Right hindlimb (tissue), 1 donor: ENCODE results near the gene CDC37L1.
"Not testable (repeated sequence)": the region's sequence is repeated elsewhere in the genome, so short reads cannot be mapped to it uniquely, and the experiment has no call there.

Experiments
- DNase-seq: peaks from one replicate; pipeline ENCODE4 v3.0.0-alpha.2; 2018

The CDC37L1 gene

GRCh38 chr9:4716163-4716562 lies 36.8 kb downstream of the CDC37L1 start:
- DNase-seq: no peak

GRCh38 chr9:4717815-4718214 lies 38.4 kb downstream of the CDC37L1 start:
- DNase-seq: no peak

DNA sequence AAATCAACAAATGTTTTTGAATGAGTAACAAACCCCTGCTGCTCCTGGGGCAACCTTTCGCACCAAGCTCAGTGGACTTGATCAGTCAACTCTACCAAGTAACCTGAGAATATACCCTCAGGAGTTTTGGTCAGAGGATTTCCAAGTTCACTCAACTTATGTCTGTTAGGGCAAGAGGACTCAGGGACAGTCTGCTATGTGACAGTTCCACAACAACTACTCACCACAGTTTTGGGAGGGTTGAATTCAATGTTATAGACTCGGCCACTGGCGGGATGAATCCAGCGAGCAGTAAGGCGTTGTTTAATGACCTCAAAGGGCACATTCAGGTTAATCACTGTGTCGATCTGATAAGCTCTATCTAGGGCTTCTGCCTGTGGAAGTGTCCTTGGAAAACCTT lies 39.5 kb downstream of the CDC37L1 start:
- no peak for DNase-seq

DNA sequence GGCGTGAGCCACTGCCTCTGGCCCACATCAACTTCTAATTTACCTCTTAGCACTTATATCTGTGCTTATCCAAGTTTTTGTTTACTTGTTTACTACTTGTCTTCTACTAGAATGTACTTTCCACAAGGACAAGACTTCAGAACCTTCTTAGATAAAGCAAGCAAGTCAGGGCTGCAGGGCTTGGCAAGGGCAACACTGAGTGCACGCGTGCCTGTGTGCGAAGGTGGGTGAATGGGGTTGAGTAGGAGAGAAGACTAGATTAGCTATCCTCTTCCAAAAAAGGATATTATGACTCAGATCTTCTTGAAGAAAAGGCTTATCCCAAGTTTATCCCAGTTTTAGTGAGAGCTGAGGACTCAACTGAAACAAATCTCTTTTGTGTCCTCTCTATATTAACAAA lies 42.4 kb downstream of the CDC37L1 start:
- DNase-seq: no peak

DNA sequence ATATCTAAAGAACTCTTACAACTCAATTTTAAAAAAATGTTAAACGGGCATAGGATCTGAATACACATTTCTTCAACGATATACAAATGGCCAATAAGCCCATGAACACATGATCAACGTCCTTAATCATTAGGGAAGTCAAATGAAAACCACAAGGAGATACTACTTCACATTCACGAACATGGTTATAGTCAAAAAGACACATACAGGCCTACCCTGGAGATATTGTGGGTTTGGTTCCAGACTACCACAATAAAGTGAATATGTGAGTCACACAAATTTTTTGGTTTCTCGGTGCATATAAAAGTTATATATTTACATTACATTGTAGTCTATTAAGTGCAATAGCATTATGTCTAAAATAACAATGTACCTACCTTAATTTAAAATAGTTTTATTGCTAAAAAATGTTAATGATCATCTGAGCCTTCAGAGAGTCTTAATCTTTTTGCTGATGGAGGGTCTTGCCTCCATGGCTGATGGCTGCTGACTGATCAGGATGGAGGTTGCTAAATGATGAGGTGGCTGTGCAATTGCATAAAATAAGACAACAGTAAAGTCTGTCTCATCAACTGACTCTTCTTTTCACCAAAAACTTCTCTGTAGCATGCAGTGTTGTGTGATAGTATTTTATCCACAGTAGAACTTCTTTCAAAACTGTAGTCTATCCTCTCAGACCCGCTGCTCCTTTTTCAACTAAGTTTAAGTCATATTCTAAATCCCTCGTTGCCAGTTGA lies 46.5 kb downstream of the CDC37L1 start:
- no peak for DNase-seq

DNA sequence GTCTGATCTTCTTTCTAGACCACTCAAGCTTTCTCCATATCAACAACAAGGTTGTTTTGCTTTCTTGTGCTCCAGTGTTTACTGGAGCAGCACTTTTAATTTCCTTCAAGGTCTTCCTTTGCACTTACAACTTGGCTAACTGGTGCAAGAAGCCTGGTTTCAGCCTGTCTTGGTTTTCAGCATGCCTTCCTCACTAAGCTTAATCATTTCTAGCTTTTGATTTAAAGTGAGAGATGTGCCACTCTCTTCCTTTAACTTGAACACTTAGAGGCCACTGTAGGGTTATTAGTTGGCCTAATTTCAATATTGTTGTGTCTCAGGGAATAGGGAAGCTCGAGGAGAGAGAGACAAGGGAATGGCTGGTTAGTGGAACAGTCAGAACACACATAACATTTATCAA lies 48.2 kb downstream of the CDC37L1 start:
- no peak for DNase-seq

GRCh38 chr9:4732890-4733289 lies 53.5 kb downstream of the CDC37L1 start:
- no peak for DNase-seq

DNA sequence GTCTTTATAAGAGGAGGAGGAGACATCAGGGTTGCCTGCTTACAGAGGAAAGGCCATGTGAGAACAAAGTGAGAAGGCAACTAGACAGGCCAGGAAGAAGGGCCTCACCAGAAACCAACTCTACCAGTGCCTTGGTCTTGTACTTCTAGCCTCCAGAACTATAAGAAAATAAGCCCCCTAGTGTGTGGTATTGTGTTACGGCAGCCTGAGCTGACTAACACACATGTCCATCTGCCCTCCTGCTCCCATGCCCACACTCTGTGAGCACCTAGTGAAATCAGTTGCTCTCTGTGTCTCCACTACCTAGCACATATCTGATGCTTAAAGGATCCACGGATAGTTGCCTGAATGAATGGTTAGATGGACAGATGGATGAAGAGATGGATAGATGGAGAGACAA lies 54.8 kb downstream of the CDC37L1 start:
- DNase-seq: no peak

- no peak for DNase-seq
Observed at GRCh38 chr9:4738866-4739586, 59.7 kb downstream of the CDC37L1 start.

GRCh38 chr9:4739587-4740387 lies 60.4 kb downstream of the CDC37L1 start:
- no peak for DNase-seq

GRCh38 chr9:4740388-4740637 lies 60.9 kb downstream of the CDC37L1 start:
- no peak for DNase-seq

DNA sequence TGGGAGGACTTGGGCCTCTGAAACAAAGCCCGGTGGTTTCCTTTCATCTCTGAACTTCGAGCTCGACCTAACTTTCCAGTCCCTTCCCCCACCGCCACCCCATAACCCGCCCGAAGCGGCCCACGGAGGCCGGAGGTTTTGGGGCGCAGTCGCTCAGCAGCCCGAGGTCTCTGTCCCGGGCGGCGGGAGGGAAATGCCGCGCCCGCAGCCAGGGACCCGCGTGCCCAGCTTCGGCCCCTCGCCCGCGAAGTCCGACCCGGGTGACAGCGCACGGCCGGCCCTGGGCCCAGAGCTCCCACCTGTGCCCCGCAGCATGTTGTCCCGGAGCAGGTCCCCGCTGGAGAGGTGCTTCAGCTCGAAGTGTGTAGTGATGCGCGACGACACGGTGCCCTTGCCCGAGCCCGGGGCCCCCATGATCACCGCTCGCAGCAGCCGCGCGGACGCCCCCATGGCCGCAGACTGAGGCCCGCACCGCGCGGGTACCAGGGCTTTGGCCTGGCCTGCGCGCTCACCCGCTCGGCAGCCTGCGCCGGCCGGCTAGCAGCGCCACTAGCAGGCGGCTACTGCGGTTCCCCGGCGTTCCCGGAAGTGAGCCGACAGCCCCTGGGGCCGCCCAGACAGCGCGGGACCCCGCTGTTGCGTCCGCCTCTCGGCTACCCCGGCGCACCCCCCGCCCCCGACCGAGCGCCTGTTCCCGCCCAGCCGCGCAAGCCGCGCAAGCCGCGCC lies 61.4 kb downstream of the CDC37L1 start, which contains the start of gene AK3:
Gene AK3 (minus strand): TSS at position 565 of the 727 bp plus-strand sequence. CDS start 115 bp downstream, at position 450.
- peak; percentile 94 for DNase-seq

- peak; percentile 44 for DNase-seq
Observed at GRCh38 chr9:4741365-4742089, 62.2 kb downstream of the CDC37L1 start.

DNA sequence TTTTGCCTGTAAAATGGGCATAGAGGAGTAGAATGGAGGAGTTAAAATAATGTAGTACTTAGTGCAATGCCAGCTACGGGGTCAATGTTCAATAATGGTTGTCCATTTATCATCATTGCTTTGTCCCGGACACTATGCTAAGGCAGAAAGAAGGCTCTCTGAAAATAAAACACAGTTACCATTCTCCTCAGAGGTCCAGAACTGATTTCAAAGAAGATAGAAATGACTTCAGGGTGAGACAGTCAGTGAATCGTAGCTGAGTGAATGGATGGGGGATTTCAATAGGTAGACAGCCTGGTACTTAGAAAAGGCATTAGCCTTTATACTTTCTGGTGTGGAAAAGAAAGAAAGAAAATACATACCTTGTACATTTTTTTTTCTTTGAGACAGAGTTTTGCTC lies 62.9 kb downstream of the CDC37L1 start:
- no peak for DNase-seq

- no peak for DNase-seq
Observed at GRCh38 chr9:4743131-4743875, 63.9 kb downstream of the CDC37L1 start.

- no peak for DNase-seq
Observed at GRCh38 chr9:4746278-4747030, 67.1 kb downstream of the CDC37L1 start.

GRCh38 chr9:4748612-4749011 lies 69.2 kb downstream of the CDC37L1 start:
- DNase-seq: no peak

- no peak for DNase-seq
Observed at GRCh38 chr9:4750023-4750673, 70.8 kb downstream of the CDC37L1 start.

DNA sequence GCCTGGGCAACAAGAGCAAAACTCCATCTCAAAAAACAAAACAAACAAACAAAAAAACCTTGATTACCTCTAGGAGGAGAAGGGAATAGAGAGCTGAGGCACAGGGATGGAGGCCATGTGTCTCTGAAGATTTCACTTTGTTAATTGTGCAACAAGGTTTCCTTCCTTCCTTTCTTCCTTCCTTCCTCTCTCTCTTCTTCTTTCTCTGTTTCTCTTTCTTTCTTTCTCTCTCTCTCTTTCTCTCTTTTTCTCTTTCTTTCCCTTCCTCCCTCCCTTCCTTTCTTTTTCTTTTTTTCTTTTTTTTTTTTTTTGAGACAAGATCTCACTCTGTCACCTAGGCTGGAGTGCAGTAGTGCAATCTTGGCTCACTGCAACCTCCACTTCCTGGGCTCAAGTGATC lies 75.2 kb downstream of the CDC37L1 start:
- DNase-seq: not testable (repeated sequence)

GRCh38 chr9:4755026-4755609 lies 75.7 kb downstream of the CDC37L1 start:
- no peak for DNase-seq
